Activated naive CD4-positive, alpha-beta T cell (primary cell): Measurements from ENCODE around the gene MOSPD2.

Experiments used
- DNase-seq, 4 experiments: peaks; one replicate each; lab custom pipeline; 2025; lab: John Stamatoyannopoulos, UW

Gene MOSPD2

DNA sequence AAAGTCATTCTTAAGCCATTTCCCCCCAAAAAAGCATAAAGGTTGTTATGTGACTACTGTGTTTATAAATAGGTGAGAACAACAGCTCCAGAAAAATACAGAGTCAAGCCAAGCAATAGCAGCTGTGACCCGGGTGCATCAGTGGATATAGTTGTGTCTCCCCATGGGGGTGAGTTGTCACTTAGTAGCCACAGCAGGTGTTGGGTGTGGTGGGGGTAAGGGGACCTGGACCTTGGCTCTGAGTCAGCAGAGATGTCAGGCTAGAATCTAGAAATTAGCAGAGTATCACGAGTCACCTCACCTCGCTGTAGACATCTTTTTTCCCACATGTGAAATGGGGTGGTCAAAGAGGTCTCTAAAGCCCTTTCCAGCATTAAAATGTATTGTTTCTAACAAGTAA lies 42.4 kb downstream of the MOSPD2 start:
- DNase-seq: no peak

DNA sequence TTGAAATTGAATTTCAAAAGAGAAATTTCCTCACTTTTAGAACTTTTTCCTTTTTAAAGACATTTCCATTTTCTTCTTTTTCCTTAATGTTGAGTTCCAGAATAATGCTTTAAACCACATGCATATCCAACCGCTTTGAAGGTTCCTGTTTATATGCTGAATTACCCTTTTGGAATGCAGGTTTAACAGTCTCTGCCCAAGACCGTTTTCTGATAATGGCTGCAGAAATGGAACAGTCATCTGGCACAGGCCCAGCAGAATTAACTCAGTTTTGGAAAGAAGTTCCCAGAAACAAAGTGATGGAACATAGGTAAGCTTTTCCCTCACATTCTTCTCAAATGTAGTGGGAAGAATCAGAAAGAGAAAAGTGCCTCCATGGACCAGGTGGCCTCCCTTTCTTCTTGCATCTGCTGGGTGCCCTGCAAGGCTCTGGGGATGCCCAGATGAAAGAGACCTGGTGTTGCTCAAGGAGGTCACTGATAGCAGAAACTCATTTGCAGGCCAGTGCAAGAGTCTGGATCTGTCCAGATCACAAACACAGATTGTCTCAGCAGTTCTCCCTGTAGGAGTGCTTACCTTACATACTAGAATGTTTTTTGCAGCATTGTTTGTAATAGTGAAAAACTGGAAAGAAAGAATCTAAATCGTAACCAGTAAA lies 42.9 kb downstream of the MOSPD2 start:
- no peak for DNase-seq

DNA sequence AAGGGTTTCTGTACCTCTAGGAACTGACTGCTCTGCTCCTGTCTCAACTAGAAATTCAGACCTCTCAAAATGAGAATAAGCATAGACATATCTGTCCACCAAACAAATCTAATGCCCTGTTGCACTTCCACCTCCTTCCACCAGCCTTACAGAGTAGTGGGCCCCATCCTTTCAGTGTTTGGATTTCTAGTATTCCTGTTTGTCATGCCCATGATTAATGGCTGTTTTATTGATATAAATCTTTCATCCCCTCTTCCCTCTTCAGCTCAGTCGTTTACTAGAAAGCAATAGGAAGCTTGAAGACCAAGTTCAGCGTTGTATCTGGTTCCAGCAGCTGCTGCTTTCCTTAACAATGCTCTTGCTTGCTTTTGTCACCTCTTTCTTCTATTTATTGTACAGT lies 46.2 kb downstream of the MOSPD2 start:
- DNase-seq: no peak

DNA sequence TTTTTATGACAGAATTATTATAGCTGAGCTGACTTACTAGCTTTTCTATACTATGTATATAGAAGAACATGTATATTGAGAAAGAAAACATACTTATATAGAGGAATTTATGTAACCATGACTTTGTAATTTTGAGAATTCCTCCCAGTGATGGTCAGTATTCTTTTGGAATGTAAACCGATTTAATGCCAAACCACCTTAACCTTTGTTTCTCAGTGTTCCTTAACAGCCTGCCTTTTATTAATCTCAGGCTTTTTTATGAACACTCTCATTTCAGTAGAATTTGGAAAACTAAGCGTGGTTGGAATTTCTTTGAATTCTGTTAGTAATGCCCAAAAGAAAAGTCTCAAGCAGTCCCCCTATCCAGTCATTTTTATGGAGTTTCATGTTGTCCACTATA lies 47.0 kb downstream of the MOSPD2 start:
- DNase-seq: no peak

GRCh38 chrX:14922437-14922836 lies 49.2 kb downstream of the MOSPD2 start:
- DNase-seq: no peak

DNA sequence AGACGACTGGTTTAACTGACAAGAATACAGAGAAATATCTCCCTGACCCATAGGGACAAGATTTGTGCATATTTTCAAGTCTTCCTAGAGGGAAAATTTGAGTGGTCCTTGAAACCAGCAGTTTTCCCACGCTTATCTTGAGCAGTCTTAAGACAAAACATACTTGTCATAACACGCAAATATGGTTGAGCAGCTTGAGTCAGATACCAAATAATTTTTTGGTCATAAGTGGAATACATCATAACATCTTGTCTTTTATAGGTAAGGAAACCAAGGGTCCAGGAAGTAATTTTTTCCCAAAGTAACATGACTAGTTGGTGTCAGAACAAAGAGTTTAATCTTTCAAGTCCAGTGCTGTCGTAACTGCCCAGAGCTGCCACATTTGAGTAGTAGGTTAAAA lies 50.5 kb downstream of the MOSPD2 start:
- DNase-seq: no peak

DNA sequence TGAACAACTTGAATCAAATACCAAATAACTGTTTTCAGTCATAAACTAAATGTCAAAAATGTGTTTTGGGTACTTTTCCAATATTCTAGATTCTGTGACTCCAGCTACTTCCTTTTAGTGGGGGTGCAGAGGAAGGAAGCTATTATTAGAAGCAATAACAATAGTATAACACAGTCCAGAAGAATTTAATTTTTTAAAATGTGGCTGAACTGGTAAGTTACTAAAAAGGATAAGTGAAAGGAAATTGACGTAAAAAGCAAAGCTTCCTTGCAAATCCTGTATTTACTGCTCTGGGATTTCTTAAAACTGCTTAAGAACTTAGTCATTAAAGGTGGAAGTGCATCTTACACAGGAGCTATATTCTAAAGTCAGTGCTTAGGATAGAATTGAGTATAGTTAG lies 53.2 kb downstream of the MOSPD2 start:
- DNase-seq: no peak

DNA sequence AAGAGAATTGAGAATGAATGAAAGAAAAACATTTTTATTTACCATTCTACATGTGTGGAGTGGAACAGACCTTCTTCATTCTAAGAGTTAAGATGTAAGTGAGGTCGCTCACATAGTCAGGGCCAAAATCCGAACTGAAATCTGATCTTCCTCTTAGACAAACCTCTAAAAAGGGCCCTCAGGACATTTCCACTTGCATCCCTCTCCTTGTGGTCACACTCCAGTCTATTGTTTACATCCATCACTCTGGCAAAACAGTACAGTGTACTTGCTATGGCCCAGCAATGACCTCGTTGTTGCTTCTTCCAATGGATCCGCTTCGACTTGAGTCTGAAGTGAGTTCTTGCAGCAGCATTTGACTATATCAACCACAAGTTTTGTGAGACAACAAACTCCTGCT lies 54.2 kb downstream of the MOSPD2 start:
- no peak for DNase-seq

DNA sequence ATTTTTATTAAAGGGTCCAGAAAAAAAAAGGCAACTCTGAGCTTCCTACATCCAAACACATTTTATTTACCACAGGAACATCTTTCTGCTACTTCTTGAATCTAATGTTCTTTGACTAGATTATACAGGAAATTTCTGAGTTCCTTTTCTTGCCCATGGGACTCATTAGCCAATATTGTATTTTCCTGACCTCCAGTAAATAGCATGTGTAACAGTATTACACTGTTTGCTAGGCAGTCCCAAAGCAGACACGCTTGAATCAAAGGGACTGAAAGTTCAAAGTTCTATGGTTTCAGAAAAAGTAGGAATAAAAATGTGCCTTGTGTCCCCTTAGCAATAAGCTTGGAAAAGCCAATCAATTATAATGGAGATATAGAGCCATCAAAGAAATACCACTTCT lies 57.4 kb downstream of the MOSPD2 start:
- no peak for DNase-seq

DNA sequence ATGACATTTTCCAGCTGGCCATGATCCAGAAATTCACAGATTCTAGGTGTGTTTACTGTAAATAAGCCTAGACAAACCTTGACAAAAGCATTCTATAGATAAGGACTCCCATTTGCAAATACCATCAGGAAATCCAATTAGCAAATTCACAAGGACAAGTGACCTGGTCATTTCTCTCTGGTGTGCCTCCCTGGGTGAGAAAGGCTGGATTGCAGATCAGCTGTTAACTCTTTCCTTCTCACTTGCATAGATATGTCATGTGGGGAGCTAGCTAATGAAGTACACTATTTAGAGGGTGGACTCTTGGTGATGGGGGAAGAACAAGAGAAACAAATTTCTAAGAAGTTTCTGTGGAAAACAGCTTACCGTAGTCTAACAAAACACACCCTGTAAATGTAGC lies 58.9 kb downstream of the MOSPD2 start:
- DNase-seq: no peak

DNA sequence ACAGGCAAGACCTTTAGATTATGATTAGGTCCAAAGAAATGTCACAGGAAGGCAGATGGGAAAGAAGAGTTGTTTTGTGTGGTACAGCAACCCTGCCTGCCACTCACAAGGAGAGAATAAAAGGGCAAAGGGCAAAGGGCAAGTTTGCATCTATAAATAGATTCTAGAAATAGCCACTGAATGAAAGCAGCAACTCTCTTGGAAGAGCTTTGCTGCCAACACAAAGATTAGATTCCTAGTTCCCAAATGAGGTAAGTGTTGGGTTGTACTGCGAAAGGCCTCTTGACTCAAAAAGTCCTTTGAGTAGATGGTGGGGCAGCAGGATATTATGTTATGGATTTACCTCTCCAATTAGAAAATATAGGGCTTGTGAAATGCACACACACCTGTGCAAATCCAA lies 61.2 kb downstream of the MOSPD2 start:
- DNase-seq: no peak

DNA sequence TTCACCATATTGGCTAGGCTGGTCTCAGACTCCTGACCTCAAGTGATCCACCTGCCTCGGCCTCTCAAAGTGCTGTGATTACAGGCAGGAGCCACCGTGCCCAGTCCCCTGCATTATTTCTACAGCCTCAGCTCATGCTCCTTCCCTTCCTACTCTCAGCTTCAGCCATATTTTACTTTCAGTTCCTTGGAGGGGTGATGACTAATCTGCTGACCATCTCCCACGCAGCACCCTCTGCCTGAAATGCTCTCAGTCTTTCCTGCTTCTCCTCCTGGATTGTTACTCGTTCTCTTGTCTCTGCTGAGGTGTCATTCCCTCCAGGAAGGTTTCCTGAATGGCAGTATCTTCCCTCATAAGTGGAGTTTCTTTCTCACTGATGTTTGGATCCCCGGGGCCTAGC lies 63.3 kb downstream of the MOSPD2 start:
- no peak for DNase-seq

- DNase-seq: no peak
Measured at GRCh38 chrX:14939644-14940043, 66.4 kb downstream of the MOSPD2 start.

- DNase-seq: no peak
Measured at GRCh38 chrX:14941301-14941700, 68.1 kb downstream of the MOSPD2 start.

DNA sequence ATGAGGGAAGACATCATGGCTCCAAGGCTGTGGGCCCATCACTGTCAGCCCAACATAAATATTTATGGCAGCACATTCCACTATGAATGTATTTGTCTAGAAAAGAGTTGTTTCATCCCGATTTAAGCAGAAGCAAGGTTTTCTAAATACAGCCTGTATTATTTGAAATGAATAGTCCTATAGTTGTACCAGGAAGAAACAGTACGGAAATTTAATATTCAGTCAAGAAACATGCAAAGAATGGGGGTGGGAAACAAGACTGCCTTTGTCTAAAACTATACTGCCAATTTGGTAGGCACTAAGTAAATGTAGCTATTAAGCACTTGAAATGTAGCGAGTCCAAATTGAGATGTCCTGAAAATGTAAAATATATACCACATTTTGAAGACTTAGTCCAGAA lies 69.1 kb downstream of the MOSPD2 start:
- no peak for DNase-seq

GRCh38 chrX:14943962-14944361 lies 70.7 kb downstream of the MOSPD2 start:
- no peak for DNase-seq

- no peak for DNase-seq
Measured at GRCh38 chrX:14946606-14947155, 73.5 kb downstream of the MOSPD2 start.

DNA sequence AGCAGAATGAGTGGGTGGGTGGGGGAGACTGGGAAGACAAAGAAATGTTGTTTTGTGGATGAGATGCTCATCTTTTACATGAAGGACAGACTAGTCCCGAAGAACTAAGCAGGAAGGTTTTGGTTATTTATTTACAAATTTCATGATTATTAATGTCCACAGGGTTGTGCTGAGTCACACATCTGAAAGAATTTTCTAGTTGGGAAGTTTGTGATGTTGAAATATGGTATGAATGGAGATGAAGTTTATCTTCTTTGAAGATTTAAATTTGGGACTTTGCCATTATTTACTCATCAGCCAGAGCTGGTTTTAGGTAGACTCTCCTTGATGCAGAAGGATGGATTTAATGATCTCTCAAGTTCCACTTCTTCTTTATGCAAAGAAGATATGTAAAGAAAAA lies 75.5 kb downstream of the MOSPD2 start:
- no peak for DNase-seq

- no peak for DNase-seq
Measured at GRCh38 chrX:14956813-14957582, 83.8 kb downstream of the MOSPD2 start.

GRCh38 chrX:14963447-14964236 lies 90.4 kb downstream of the MOSPD2 start:
- no peak for DNase-seq

DNA sequence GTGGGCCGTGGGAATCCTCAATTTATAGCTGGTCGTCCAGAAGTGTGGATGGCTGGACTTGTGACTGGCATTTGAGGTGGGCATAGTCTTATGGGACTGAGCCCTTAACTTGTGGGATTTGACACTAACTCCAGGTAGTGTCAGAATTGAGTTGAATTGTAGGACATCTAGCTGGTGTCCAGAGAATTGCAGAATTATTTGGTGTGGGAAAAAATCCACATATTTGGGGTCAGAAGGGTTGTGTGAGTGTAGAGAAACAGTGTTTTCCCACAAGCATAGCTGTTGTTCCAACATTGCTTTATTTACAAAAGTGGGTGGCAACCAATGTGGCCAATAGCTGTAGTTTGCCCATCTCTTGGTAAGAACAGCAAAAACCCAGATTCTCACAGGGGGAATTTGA lies 91.3 kb downstream of the MOSPD2 start:
- no peak for DNase-seq
